Forelimb muscle (tissue), 1 donor: ENCODE results near the gene SMG6. TPM values are rescaled to one million over a fixed set of nuclear protein-coding genes. Genes with fewer than 3 reads are reported as not detected.
"Not testable (repeated sequence)": the region's sequence is repeated elsewhere in the genome, so short reads cannot be mapped to it uniquely, and the experiment has no call there.

ENCODE experiments used
- DNase-seq: peaks from one replicate; pipeline ENCODE4 v3.0.0-alpha.2; 2013; ENCODE audit warnings: low read depth
- polyA plus RNA-seq: library from polyadenylated mRNA; unstranded; fragments of 120-200 nt; gene quantifications from one replicate; pipeline ENCODE4 v1.2.1, GENCODE V29; 2013; ENCODE audit not compliant: insufficient read length

Gene SMG6
- polyA plus RNA-seq, 1 donor: 16.5 TPM

- no peak for DNase-seq
These were observed 1.3 kb upstream of the SMG6 start for GRCh38 chr17:2304931-2305330.

GRCh38 chr17:2302778-2303203 lies 794 bp downstream of the SMG6 start:
- no peak for DNase-seq

- no peak for DNase-seq
These were observed 3.8 kb downstream of the SMG6 start for GRCh38 chr17:2299756-2300155.

- no peak for DNase-seq
These were observed 4.4 kb downstream of the SMG6 start for GRCh38 chr17:2299136-2299535.

- no peak for DNase-seq
These were observed 6.6 kb downstream of the SMG6 start for GRCh38 chr17:2297023-2297422.

- no peak for DNase-seq
These were observed 8.0 kb downstream of the SMG6 start for GRCh38 chr17:2295575-2295974.

- no peak for DNase-seq
These were observed 11.5 kb downstream of the SMG6 start for GRCh38 chr17:2292100-2292499.

GRCh38 chr17:2289878-2290478 lies 13.6 kb downstream of the SMG6 start:
- DNase-seq: no peak

- DNase-seq: no peak
These were observed 20.3 kb downstream of the SMG6 start for GRCh38 chr17:2283302-2283701.

- DNase-seq: peak; percentile 56
These were observed 21.2 kb downstream of the SMG6 start for GRCh38 chr17:2282297-2282873.

- no peak for DNase-seq
These were observed 23.9 kb downstream of the SMG6 start for GRCh38 chr17:2279707-2280106.

- DNase-seq: no peak
These were observed 26.0 kb downstream of the SMG6 start for GRCh38 chr17:2277429-2278170.

GRCh38 chr17:2275722-2276121 lies 27.9 kb downstream of the SMG6 start:
- DNase-seq: no peak

GRCh38 chr17:2274414-2274813 lies 29.2 kb downstream of the SMG6 start:
- no peak for DNase-seq

- DNase-seq: no peak
These were observed 31.4 kb downstream of the SMG6 start for GRCh38 chr17:2271985-2272702.

- DNase-seq: no peak
These were observed 36.2 kb downstream of the SMG6 start for GRCh38 chr17:2267354-2267753.

- no peak for DNase-seq
These were observed 36.7 kb downstream of the SMG6 start for GRCh38 chr17:2266865-2267228.

- DNase-seq: no peak
These were observed 37.3 kb downstream of the SMG6 start for GRCh38 chr17:2266045-2266864.

GRCh38 chr17:2265166-2265565 lies 38.4 kb downstream of the SMG6 start:
- DNase-seq: not testable (repeated sequence)

GRCh38 chr17:2264067-2264860 lies 39.3 kb downstream of the SMG6 start:
- no peak for DNase-seq
